MM.1S (cell line): ENCODE measurements around the gene ADAP1.

Source experiments
- EZH2 ChIP-seq: fragments of 300-600 bp; sonication (generic); optimal IDR thresholded peaks from 2 replicates; pipeline ENCODE3; 2017; ENCODE audit warnings: low read depth, mild to moderate bottlenecking, antibody characterized with exemption, low read length, mixed read lengths
- EZH2phosphoT487 ChIP-seq: fragments of 300-600 bp; sonication (generic); IDR thresholded peaks from 2 replicates; pipeline ENCODE4 v1.6.1; 2018; ENCODE audit warnings: antibody characterized with exemption, low read length
- TF ChIP-seq, protein P1 (sequence below): fragments of 300-600 bp; sonication (generic); IDR thresholded peaks from 2 replicates; pipeline ENCODE4 v1.5.1; 2016; ENCODE audit warnings: antibody characterized with exemption, low read length, mixed read lengths

DNA sequence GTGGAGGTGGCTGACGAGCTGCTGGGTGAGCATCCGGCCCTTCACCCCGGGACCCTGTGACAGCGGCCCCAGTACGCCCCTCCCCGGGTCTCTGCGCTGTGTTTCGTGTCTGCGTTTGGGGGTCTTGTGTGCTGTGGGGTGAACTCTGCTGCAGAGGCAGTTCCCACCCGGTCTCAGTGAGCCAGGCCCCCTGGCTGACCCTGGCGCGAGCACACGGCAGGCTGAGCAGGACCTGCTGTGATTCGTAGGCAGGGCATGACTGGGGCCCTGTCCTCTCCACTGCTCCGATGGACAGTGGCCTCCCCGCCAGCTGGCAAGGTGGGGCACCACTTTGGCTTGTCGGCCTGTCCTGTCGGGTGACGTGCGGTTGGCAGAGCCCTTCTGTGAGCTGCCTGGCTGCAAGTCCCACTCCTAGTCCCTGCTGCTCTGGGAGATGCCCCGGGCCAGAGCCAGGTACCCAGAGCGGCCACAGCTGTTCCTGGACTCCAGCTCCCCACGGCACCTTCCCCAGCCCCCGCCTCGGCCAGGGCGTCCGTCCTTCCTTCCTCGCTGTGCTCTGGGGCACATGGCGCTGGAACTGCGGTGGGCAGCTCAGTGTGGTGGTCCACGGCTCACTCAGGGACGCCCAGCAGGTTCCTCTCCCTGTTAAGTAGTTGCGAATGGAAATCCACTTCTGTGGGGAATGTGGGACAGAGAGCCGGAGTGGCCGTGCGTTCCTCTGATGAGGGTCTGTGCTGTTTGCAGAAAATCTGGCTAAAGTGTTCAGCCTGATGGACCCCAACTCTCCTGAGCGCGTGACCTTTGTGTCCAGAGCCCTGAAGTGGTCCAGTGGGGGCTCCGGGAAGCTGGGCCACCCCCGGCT lies 67.6 kb downstream of the ADAP1 start:
- TF ChIP-seq, protein P1, sequence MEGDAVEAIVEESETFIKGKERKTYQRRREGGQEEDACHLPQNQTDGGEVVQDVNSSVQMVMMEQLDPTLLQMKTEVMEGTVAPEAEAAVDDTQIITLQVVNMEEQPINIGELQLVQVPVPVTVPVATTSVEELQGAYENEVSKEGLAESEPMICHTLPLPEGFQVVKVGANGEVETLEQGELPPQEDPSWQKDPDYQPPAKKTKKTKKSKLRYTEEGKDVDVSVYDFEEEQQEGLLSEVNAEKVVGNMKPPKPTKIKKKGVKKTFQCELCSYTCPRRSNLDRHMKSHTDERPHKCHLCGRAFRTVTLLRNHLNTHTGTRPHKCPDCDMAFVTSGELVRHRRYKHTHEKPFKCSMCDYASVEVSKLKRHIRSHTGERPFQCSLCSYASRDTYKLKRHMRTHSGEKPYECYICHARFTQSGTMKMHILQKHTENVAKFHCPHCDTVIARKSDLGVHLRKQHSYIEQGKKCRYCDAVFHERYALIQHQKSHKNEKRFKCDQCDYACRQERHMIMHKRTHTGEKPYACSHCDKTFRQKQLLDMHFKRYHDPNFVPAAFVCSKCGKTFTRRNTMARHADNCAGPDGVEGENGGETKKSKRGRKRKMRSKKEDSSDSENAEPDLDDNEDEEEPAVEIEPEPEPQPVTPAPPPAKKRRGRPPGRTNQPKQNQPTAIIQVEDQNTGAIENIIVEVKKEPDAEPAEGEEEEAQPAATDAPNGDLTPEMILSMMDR, result no peak
- no peak for TF ChIP-seq EZH2
- TF ChIP-seq EZH2phosphoT487, result no peak
